H9 (cell line): ENCODE measurements around the gene SHISA8. TPM values are rescaled to one million over a fixed set of nuclear protein-coding genes. Genes with fewer than 3 reads are reported as not detected.

ENCODE experiments used
- DNase-seq: peaks from one replicate; pipeline ENCODE4 v3.0.0-alpha.2; 2017
- H2AFZ ChIP-seq: one replicate; pipeline ENCODE4 v1.6.1; 2013; ENCODE audit warnings: mild to moderate bottlenecking, low read length, control low read depth, moderate library complexity
- H2AK5ac ChIP-seq: 2 replicates; pipeline ENCODE4 v1.6.1; 2013; ENCODE audit warnings: low read length, control low read depth, mixed read lengths; ENCODE audit not compliant: insufficient read length
- H2BK120ac ChIP-seq: one replicate; pipeline ENCODE4 v1.6.1; 2013; ENCODE audit warnings: low read depth, mild to moderate bottlenecking, low read length, control low read depth, inconsistent platforms; ENCODE audit not compliant: poor library complexity, severe bottlenecking
- H2BK12ac ChIP-seq: 2 replicates; pipeline ENCODE4 v1.6.1; 2013; ENCODE audit warnings: low read length, control low read depth, mixed read lengths, low read depth; ENCODE audit not compliant: insufficient read length
- H2BK15ac ChIP-seq: 2 replicates; pipeline ENCODE4 v1.6.1; 2013; ENCODE audit warnings: low read depth, low read length, control low read depth
- H2BK20ac ChIP-seq: one replicate; pipeline ENCODE4 v1.6.1; 2013; ENCODE audit warnings: low read depth, mild to moderate bottlenecking, low read length, control low read depth, inconsistent platforms; ENCODE audit not compliant: poor library complexity, severe bottlenecking
- H2BK5ac ChIP-seq: 2 replicates; pipeline ENCODE4 v1.6.1; 2013; ENCODE audit warnings: low read length, control low read depth, mixed read lengths; ENCODE audit not compliant: insufficient read length
- H3K14ac ChIP-seq: 2 replicates; pipeline ENCODE4 v1.6.1; 2013; ENCODE audit warnings: low read length, control low read depth; ENCODE audit not compliant: insufficient read depth
- H3K18ac ChIP-seq: 2 replicates; pipeline ENCODE4 v1.6.1; 2013; ENCODE audit warnings: low read depth, mild to moderate bottlenecking, mixed read lengths, low read length, control low read depth; ENCODE audit not compliant: insufficient read length
- H3K23ac ChIP-seq: 2 replicates; pipeline ENCODE4 v1.6.1; 2013; ENCODE audit warnings: low read length, control low read depth, mixed read lengths, low read depth; ENCODE audit not compliant: insufficient read length
- H3K23me2 ChIP-seq: 2 replicates; pipeline ENCODE4 v1.6.1; 2013; ENCODE audit warnings: low read depth, mild to moderate bottlenecking, mixed read lengths, low read length, control low read depth; ENCODE audit not compliant: insufficient read length, poor library complexity, severe bottlenecking
- H3K27ac ChIP-seq: 2 replicates; pipeline ENCODE4 v1.5.1; 2013; ENCODE audit warnings: low read length, control low read depth, mixed read lengths, low read depth; ENCODE audit not compliant: insufficient read length
- H3K27me3 ChIP-seq: 2 replicates; pipeline ENCODE4 v1.6.1; 2013; ENCODE audit warnings: low read length, control low read depth, inconsistent platforms; ENCODE audit not compliant: insufficient read depth
- H3K4ac ChIP-seq: 2 replicates; pipeline ENCODE4 v1.6.1; 2013; ENCODE audit warnings: low read depth, mild to moderate bottlenecking, control low read depth, inconsistent platforms, low read length, moderate library complexity
- H3K4me1 ChIP-seq: 2 replicates; pipeline ENCODE4 v1.6.1; 2013; ENCODE audit warnings: low read length, control low read depth, inconsistent platforms; ENCODE audit not compliant: insufficient read depth
- H3K4me2 ChIP-seq: 2 replicates; pipeline ENCODE4 v1.6.1; 2013; ENCODE audit warnings: low read length, control low read depth, mixed read lengths; ENCODE audit not compliant: insufficient read length, insufficient read depth
- H3K56ac ChIP-seq: 2 replicates; pipeline ENCODE4 v1.6.1; 2013; ENCODE audit warnings: low read depth, mild to moderate bottlenecking, mixed read lengths, low read length, control low read depth; ENCODE audit not compliant: insufficient read length
- H3K79me1 ChIP-seq: 2 replicates; pipeline ENCODE4 v1.6.1; 2013; ENCODE audit warnings: low read depth, mild to moderate bottlenecking, moderate library complexity, low read length, control low read depth, inconsistent platforms; ENCODE audit not compliant: insufficient read depth, poor library complexity, severe bottlenecking
- H3K79me2 ChIP-seq: 2 replicates; pipeline ENCODE4 v1.6.1; 2013; ENCODE audit warnings: low read length, control low read depth, inconsistent platforms; ENCODE audit not compliant: insufficient read depth
- H3K9ac ChIP-seq: 2 replicates; pipeline ENCODE4 v1.6.1; 2013; ENCODE audit warnings: low read length, control low read depth, mixed read lengths; ENCODE audit not compliant: insufficient read length; ENCODE audit errors: extremely low read depth
- H3K9me3 ChIP-seq: one replicate; pipeline ENCODE4 v1.6.1; 2013; ENCODE audit warnings: low read depth, low read length, inconsistent platforms; ENCODE audit not compliant: control insufficient read depth
- H3T11ph ChIP-seq: one replicate; pipeline ENCODE4 v1.6.1; 2013; ENCODE audit warnings: mild to moderate bottlenecking, low read length, control low read depth, inconsistent platforms
- H4K20me1 ChIP-seq: one replicate; pipeline ENCODE4 v1.6.1; 2013; ENCODE audit not compliant: control insufficient read depth, insufficient read length, insufficient read depth
- H4K5ac ChIP-seq: 2 replicates; pipeline ENCODE4 v1.6.1; 2013; ENCODE audit warnings: low read depth, mild to moderate bottlenecking, mixed read lengths, low read length, control low read depth; ENCODE audit not compliant: insufficient read length
- H4K8ac ChIP-seq: replicated peaks from 2 replicates; pipeline ENCODE4 v1.6.1; 2013; ENCODE audit warnings: low read length, control low read depth, mixed read lengths, low read depth; ENCODE audit not compliant: insufficient read length
- H4K91ac ChIP-seq: 2 replicates; pipeline ENCODE4 v1.6.1; 2013; ENCODE audit warnings: low read depth, mild to moderate bottlenecking, moderate library complexity, mixed read lengths, low read length, control low read depth; ENCODE audit not compliant: insufficient read length
- H3K27ac Mint-ChIP-seq, 3 experiments: 2 replicates in 2 of 3; 3 replicates in 1 of 3; pipeline ENCODE4 v1.8.0; 2020 to 2021; ENCODE audit warnings: mixed read lengths in 3 of 3, mild to moderate bottlenecking in 1 of 3, moderate library complexity in 1 of 3
- H3K27me3 Mint-ChIP-seq: 2 replicates; pipeline ENCODE4 v1.8.0; 2021; ENCODE audit warnings: low read depth, mild to moderate bottlenecking, moderate library complexity, mixed read lengths
- H3K36me3 Mint-ChIP-seq, 3 experiments: 2 replicates in 2 of 3; 3 replicates in 1 of 3; pipeline ENCODE4 v1.8.0; 2020 to 2021; ENCODE audit warnings: low read depth in 3 of 3, mixed read lengths in 3 of 3; ENCODE audit not compliant: insufficient read depth in 1 of 3
- H3K4me1 Mint-ChIP-seq, 2 experiments: 2 replicates each; pipeline ENCODE4 v1.8.0; 2020; ENCODE audit warnings: mixed read lengths in 2 of 2
- H3K4me3 Mint-ChIP-seq, 2 experiments: 2 replicates in 1 of 2; 3 replicates in 1 of 2; pipeline ENCODE4 v1.8.0; 2020 to 2021; ENCODE audit warnings: mild to moderate bottlenecking in 2 of 2, mixed read lengths in 2 of 2, moderate library complexity in 1 of 2
- H3K9me3 Mint-ChIP-seq, 2 experiments: 2 replicates in 1 of 2; 3 replicates in 1 of 2; pipeline ENCODE4 v1.8.0; 2020; ENCODE audit warnings: mild to moderate bottlenecking in 2 of 2, mixed read lengths in 2 of 2, moderate library complexity in 1 of 2
- CTCF ChIP-seq: fragments of 200-600 bp; sonication (generic); conservative IDR thresholded peaks from 3 replicates; pipeline ENCODE4 v1.8.0; 2021; ENCODE audit warnings: antibody characterized with exemption, mild to moderate bottlenecking
- WGBS: extraction: QIAGEN DNeasy Blood & Tissue Kit; methylation state at CpG from one replicate; pipeline ENCODE4 v1.1.7; 2013; ENCODE audit warnings: missing lambda C conversion rate, low lambda C conversion rate, mixed read lengths; ENCODE audit not compliant: insufficient read length; ENCODE audit errors: extremely low coverage; 5-methylcytosine and 5-hydroxymethylcytosine counted together
- total RNA-seq: library from RNA; stranded (reverse); gene quantifications from 2 replicates; pipeline ENCODE4 v1.2.1, GENCODE V29; 2021

The SHISA8 gene
- total RNA-seq, 1 experiment from 2014 or later = 1.4 TPM

DNA sequence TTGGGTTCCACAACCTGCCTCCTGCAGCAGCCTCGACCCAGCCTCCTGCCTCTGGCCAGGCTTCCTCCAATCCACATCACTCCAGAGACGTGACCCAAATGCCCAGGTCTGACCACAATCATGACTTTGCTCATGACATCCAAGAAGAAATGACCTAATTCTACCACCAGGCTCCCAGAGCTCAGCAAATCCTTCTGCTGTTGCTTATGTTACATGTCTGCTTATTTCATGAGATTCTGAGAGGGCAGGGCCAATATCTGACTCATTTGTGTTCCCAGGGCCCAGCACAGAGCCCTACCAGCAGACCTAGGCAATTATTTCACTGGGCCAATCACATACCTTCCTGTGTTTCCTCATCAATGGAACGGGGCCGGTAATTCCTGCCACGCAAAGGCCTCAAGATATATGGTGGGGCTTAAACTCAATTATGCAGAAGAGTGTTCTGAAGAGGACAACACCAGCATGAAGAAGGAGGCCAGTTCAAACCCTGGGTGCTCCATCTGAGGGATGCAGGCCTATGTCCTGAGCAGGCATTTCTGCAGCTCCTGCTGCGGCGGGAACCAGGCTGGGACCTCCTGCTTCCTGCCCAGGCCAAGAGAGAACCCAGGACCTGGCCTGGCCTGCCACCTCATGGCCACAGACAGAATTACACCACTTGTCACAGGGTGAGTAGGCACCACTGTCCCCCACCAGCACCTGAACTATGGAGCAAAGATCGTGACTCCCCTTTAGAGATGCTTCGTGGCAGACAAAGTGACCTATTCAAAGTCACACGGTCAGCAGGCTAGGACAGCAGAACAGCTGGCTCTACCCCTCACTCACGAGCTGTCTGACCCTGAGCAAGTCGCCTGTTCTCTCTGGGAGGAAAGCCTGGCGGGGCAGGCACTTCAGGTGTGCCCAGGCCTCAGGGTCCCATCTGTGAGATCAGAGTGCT, 26.2 kb upstream of the SHISA8 start:
- peak; percentile 89 for DNase-seq
- Histone ChIP-seq H3T11ph (no peak overlapping the region), H2BK120ac (no peak overlapping the region), H2AK5ac (no peak overlapping the region), H2BK5ac (no peak overlapping the region), H4K20me1 (peaks cover 2% of the 10 kb centered on the region), H3K4me1 (peaks cover 3% of the 10 kb centered on the region; the same call in 1 of the 2 replicates), H3K4ac (no peak overlapping the region), H2BK15ac (no peak overlapping the region), H2BK12ac (no peak overlapping the region), H3K4me2 (no peak overlapping the region), H3K79me2 (no peaks in the 10 kb centered on the region; the same call in 1 of the 2 replicates), H3K27ac (no peak overlapping the region), H4K8ac (no peak overlapping the region), H2BK20ac (no peak overlapping the region), H3K9me3 (no peaks in the 10 kb centered on the region), H4K91ac (no peak overlapping the region), H3K9ac (no peak overlapping the region), H3K14ac (no peak overlapping the region), H3K79me1 (no peaks in the 10 kb centered on the region), H4K5ac (no peak overlapping the region), H3K23me2 (peaks cover 5% of the 10 kb centered on the region), H3K27me3 (no peaks in the 10 kb centered on the region), H2AFZ (no peak overlapping the region), H3K56ac (no peak overlapping the region), H3K18ac (no peak overlapping the region), H3K23ac (no peak overlapping the region)
- H3K4me1 Mint-ChIP-seq = peaks cover 20 to 21% of the 10 kb centered on the region in 2 experiments
- WGBS = no CpG with 5 or more reads among the region's 13 CpGs
- H3K27ac Mint-ChIP-seq = peak overlapping the region; percentile 27 to 30 (median 29); a peak in 3 of 7 replicates
- no peak overlapping the region for H3K4me3 Mint-ChIP-seq
- H3K9me3 Mint-ChIP-seq = no peaks in the 10 kb centered on the region; a peak in 1 of 5 replicates
- H3K27me3 Mint-ChIP-seq = no peaks in the 10 kb centered on the region; the same call in 1 of the 2 replicates
- TF ChIP-seq CTCF = peak; percentile 90
- H3K36me3 Mint-ChIP-seq = peaks cover 60 to 79% (median 77%) of the 10 kb centered on the region in 3 experiments; a peak in 6 of 7 replicates
